ENCODE measurements around the gene SETDB1.

The SETDB1 gene

DNA sequence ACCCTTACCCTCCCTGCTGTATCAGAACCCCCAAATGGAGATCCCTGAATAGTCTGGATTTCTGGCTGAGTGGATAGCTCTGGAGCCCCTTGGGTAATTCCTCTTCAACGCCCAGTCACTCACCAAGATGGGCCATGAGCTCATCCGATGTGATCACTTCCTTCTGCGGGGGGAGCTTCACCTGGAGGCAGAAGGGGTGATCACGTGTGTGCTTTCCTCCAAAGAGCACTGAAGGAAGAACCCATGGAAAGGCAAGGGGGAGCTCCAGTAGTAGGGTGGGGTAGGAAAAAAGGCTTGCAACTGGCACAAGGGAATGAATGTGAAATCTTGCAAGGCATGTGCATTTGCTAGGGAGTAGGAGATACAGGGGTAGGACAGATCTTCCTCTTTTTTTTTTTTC lies 75.4 kb downstream of the SETDB1 start:
- DNase-seq (ENCODE audit: low read depth) = no peak
- TF ChIP-seq, protein P1, sequence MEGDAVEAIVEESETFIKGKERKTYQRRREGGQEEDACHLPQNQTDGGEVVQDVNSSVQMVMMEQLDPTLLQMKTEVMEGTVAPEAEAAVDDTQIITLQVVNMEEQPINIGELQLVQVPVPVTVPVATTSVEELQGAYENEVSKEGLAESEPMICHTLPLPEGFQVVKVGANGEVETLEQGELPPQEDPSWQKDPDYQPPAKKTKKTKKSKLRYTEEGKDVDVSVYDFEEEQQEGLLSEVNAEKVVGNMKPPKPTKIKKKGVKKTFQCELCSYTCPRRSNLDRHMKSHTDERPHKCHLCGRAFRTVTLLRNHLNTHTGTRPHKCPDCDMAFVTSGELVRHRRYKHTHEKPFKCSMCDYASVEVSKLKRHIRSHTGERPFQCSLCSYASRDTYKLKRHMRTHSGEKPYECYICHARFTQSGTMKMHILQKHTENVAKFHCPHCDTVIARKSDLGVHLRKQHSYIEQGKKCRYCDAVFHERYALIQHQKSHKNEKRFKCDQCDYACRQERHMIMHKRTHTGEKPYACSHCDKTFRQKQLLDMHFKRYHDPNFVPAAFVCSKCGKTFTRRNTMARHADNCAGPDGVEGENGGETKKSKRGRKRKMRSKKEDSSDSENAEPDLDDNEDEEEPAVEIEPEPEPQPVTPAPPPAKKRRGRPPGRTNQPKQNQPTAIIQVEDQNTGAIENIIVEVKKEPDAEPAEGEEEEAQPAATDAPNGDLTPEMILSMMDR (conservative IDR thresholded peaks at IDR 0.05; ENCODE audit: low read depth, low read length) = no peak
- H3K4me3 ChIP-seq (ENCODE audit: low read length) = no peak overlapping the region

DNA sequence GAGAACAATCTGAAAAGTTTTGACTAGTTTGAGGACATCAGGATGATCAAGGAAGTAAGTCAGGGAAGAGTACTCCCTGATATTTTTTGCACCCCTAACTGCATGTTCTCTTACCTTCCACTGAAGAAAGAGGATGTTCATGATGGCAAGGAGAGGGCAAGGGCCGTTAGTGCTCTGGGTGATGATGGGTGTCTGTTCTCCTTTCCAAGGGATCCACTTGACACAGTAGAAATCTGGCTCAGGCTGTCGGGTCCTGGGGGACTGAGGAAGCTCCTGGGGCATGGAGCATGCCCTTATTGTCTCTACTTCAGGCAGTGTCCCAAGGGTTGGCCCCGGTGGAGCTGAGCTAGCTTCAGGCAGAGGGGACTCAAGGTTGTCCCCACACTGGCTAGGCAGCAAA lies 75.9 kb downstream of the SETDB1 start:
- no peak overlapping the region for H3K4me3 ChIP-seq (ENCODE audit: low read length)
- no peak for DNase-seq (ENCODE audit: low read depth)
- TF ChIP-seq, protein P1 (conservative IDR thresholded peaks at IDR 0.05; ENCODE audit: low read depth, low read length) = no peak

DNA sequence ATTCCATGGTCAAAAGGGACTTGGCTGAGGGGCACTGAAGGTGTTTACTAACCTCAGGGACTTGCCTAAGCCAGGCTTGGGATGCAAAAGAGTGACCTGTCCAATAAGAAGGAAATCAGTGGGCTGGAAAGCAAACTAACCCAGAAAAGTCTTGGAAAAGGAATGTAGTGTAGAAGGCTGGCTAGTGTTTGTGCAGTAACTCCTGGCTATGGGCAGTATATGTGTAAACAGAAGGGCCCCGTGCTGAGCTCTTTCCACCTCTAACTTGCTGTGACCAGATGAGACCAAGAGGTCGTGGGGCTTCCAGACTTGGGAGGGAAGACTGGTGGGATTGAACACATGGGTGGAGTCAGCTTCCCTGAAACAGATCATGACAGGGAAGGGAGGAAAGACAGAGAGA lies 76.4 kb downstream of the SETDB1 start:
- DNase-seq (ENCODE audit: low read depth) = no peak
- TF ChIP-seq, protein P1 (conservative IDR thresholded peaks at IDR 0.05; ENCODE audit: low read depth, low read length) = no peak
- H3K4me3 ChIP-seq (ENCODE audit: low read length) = no peak overlapping the region

DNA sequence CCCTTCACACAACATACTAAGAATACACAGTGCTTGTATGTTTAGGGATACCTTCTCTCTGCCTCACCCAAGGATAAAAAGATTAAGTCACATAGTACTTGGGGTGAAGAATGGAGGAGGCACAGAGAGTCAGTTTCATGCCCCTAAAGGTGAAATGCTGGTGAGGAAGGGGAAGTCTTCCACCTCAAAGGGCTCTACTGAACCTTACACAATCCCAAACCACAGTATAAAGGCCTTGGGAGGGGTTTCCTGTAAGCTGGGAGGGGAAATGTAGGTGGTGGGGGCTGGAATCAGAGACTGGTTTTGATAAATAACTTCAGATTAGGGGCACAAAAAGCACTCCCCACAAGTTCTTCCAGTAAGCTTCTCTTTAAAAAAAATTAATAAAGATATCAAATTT lies 77.0 kb downstream of the SETDB1 start:
- DNase-seq (ENCODE audit: low read depth) = no peak
- TF ChIP-seq, protein P1 (conservative IDR thresholded peaks at IDR 0.05; ENCODE audit: low read depth, low read length) = no peak
- no peak overlapping the region for H3K4me3 ChIP-seq (ENCODE audit: low read length)

DNA sequence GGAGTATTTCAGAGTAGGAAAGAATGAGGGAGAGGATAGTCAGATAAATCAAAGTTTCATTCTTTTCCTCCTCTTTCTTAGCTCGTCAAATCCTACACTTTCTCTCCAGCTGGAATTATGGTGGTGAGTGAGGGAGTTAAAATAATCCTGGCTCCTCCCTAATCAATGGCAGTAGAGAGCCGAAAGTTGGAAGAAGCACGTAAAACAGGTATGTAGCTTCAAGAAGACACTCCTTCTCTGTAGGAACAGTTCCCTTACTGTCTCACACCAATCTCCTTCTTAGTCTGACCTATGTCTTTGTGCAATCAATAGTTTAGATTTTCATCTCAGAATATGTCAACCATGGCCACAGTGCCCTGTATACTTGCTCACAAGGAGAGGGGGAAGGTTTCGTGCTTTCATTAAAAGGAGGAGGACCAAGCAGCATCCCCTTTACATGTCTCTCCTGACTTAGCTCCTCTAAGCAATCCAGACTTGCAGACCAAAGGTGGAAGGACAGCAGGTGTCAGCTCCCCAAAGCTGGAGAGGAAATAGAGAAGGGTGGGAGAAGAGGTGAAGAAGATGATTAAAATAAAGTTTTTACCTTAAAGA lies 79.7 kb downstream of the SETDB1 start:
- H3K4me3 ChIP-seq (ENCODE audit: low read length) = peak overlapping the region; percentile 58
- no peak for DNase-seq (ENCODE audit: low read depth)
- TF ChIP-seq, protein P1 (conservative IDR thresholded peaks at IDR 0.05; ENCODE audit: low read depth, low read length) = no peak

DNA sequence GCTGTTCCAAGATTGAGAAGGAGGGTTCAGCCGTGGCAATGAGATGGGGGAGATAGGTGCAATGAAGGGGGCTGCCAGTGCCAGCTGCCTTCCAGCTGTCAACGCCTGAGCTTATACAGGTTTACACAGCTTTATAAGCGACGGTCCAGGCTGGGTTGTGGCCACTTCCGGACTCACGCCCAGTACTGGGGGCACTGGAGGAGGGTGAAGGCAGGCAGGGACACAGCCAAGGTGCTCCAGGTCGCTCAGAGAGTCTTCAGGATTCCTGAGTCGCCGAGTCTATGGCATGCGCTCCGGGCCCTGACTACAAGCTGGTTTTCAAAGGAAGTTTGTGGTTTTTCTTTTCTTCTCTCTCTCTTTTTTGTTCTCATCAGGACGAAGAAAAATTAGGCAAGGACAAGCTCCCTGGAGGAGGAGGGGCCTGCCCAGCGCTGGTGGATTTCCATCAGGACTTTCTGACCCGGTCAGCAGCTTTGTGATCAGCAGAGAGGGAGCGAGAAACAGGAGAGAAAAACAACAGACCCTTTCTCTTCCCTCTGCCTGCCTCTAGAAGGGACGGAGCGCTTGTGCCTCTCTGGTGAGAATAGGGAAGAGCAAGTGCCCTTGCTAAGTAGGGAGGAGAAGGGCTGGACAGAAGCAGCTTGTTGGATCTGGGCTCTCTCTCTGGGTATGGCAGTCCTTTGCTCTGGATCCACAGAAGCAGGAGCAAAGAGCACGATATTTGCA lies 80.3 kb downstream of the SETDB1 start, which contains the start of gene MINDY1:
TSS of gene MINDY1 (minus strand) at position 576 of the 726 bp plus-strand sequence. CDS start 4,285 bp downstream, outside the sequence.
- DNase-seq (ENCODE audit: low read depth) = peak; percentile 72
- TF ChIP-seq, protein P1 (conservative IDR thresholded peaks at IDR 0.05; ENCODE audit: low read depth, low read length) = peak; percentile 72
- peak within 1 kb of the TSS; percentile 58 for H3K4me3 ChIP-seq (ENCODE audit: low read length)

DNA sequence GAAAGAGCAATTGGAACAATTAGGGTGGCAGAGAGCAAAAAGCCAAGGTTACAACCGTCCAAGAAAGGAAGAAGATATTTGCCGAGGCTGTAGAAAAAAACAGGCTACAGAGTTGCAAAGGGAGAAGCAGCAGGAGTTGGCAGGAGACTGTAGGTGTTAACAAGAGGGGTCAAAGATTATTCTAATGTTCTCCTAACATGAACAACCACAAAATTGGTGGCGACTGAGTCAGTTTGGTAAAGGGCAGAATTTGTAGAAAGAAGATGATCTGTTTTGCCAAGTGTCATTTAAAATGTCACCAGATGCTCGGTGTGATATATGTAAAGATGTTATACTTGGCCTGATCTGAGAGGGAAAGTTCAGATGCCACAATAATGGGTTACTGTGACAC lies 81.7 kb downstream of the SETDB1 start:
- DNase-seq (ENCODE audit: low read depth) = no peak
- peak overlapping the region; percentile 75 for H3K4me3 ChIP-seq (ENCODE audit: low read length)
- TF ChIP-seq, protein P1 (conservative IDR thresholded peaks at IDR 0.05; ENCODE audit: low read depth, low read length) = no peak

Measured in retinal pigment epithelial cell (primary cell).